ENCODE data around the gene FBXW12. TPM values are rescaled to one million over a fixed set of nuclear protein-coding genes. Genes with fewer than 3 reads are reported as not detected.

The FBXW12 gene
- total RNA-seq, 1 donor from 2014 or later, result 0.82 TPM

DNA sequence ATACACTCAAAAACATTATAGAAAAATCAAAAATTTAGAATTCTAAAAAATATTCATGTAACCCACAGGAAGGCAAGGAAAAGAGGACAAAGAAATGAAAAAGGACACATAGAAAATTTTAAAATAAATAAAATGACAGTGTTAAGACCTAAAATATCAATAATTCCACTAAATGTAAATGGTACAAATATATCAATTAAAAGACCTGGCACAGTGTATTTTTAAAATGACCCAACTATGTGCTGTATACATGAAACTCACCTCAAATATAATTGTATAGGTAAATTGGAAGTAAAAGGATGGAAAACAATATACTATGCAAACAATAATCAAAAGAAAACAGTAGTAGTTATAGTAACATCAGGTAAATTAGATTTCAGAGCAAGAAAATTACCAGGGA lies 10.1 kb upstream of the FBXW12 start:
- no peak for TF ChIP-seq EZH2 (IDR thresholded peaks at IDR 0.05)
- TF ChIP-seq, protein P1, sequence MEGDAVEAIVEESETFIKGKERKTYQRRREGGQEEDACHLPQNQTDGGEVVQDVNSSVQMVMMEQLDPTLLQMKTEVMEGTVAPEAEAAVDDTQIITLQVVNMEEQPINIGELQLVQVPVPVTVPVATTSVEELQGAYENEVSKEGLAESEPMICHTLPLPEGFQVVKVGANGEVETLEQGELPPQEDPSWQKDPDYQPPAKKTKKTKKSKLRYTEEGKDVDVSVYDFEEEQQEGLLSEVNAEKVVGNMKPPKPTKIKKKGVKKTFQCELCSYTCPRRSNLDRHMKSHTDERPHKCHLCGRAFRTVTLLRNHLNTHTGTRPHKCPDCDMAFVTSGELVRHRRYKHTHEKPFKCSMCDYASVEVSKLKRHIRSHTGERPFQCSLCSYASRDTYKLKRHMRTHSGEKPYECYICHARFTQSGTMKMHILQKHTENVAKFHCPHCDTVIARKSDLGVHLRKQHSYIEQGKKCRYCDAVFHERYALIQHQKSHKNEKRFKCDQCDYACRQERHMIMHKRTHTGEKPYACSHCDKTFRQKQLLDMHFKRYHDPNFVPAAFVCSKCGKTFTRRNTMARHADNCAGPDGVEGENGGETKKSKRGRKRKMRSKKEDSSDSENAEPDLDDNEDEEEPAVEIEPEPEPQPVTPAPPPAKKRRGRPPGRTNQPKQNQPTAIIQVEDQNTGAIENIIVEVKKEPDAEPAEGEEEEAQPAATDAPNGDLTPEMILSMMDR (IDR thresholded peaks at IDR 0.05), result no peak
- TF ChIP-seq EZH2phosphoT487 (IDR thresholded peaks at IDR 0.05), result no peak
- H3K27ac Mint-ChIP-seq, result no peak overlapping the region
- no peaks in the 10 kb centered on the region for H3K36me3 Mint-ChIP-seq

DNA sequence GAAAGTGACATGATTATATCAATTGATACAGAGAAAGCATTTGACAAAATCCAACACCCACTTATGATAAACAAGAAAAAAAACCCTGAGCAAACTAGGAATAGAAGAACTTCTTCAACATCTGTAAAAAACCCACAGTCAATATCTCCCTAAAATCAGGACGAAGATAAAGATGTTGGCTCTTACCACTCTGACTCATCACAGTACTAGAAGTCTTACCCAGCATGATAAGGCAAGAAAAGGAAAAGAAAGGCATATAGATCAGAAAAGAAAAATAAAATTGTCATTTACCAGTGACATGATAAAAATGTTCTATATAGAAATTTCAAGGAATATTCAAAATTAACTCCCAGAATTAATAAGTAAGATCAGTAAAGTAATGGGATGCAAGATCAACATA lies 7.2 kb upstream of the FBXW12 start:
- no peak for TF ChIP-seq EZH2phosphoT487 (IDR thresholded peaks at IDR 0.05)
- TF ChIP-seq, protein P1 (IDR thresholded peaks at IDR 0.05), result no peak
- Histone ChIP-seq H3K4me2 (no peak overlapping the region), H3K27me3 (no peaks in the 10 kb centered on the region), H3K36me3 (no peaks in the 10 kb centered on the region), H3F3A (ENCODE audit: low read depth) (peaks cover 6% of the 10 kb centered on the region), H3K9me3 (ENCODE audit: low read depth) (peaks cover 19% of the 10 kb centered on the region), H3K4me1 (peaks cover 4% of the 10 kb centered on the region), H2AFZ (replicated peaks) (no peak overlapping the region), H3K27ac (no peak overlapping the region), H3K4me3 (no peak overlapping the region), H3K9ac (no peak overlapping the region), H4K20me1 (ENCODE audit: low read depth) (no peaks in the 10 kb centered on the region), H3K79me2 (ENCODE audit: low read depth) (no peaks in the 10 kb centered on the region)
- H3K36me3 Mint-ChIP-seq, result no peaks in the 10 kb centered on the region
- peaks cover 18% of the 10 kb centered on the region for H3K9me3 Mint-ChIP-seq
- no peak for DNase-seq (ENCODE audit: low spot score)
- H3K4me1 Mint-ChIP-seq, result peaks cover 5% of the 10 kb centered on the region
- no peaks in the 10 kb centered on the region for H3K27me3 Mint-ChIP-seq (ENCODE audit: insufficient read depth, low read depth)
- H3K4me3 Mint-ChIP-seq, result no peak overlapping the region
- no peak overlapping the region for H3K27ac Mint-ChIP-seq

More for the DNA sequence above, 10.1 kb upstream of the FBXW12 start:
- no peak for DNase-seq (ENCODE audit: low spot score)
- H3F3A ChIP-seq (ENCODE audit: low read depth), result no peaks in the 10 kb centered on the region
- no peaks in the 10 kb centered on the region for H3K79me2 ChIP-seq (ENCODE audit: low read depth)
- H3K27ac ChIP-seq, result no peak overlapping the region
- no peak overlapping the region for H3K4me3 Mint-ChIP-seq
- no peaks in the 10 kb centered on the region for H3K4me1 ChIP-seq
- H3K9ac ChIP-seq, result no peak overlapping the region
- H3K4me1 Mint-ChIP-seq, result no peaks in the 10 kb centered on the region
- no peak overlapping the region for H3K4me3 ChIP-seq
- no peaks in the 10 kb centered on the region for H3K36me3 ChIP-seq
- peaks cover 19% of the 10 kb centered on the region for H3K9me3 ChIP-seq (ENCODE audit: low read depth)
- H3K4me2 ChIP-seq, result no peak overlapping the region
- H3K27me3 Mint-ChIP-seq (ENCODE audit: insufficient read depth, low read depth), result peaks cover 5% of the 10 kb centered on the region
- no peak overlapping the region for H2AFZ ChIP-seq (replicated peaks)
- H3K27me3 ChIP-seq, result no peaks in the 10 kb centered on the region
- no peaks in the 10 kb centered on the region for H4K20me1 ChIP-seq (ENCODE audit: low read depth)
- peaks cover 21% of the 10 kb centered on the region for H3K9me3 Mint-ChIP-seq

DNA sequence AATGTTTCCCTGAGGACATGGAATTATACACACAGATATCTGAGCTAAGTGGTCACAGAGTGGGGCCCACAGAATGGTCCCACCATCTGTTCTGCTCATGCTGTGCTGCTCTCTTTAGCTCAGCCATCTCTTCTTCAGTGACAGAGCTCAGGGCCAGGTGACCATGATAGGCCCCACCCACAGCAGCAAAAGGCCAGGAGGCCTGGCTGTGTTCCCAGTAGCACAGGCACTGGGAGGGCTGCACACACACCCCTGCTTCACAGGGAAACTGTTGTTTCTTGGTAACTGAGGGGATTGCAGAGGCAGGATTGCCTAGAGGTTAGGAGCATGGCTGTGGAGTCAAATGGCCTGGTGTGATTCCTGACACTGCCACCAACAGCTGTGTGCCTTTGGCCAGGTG lies 4.8 kb upstream of the FBXW12 start:
- no peak overlapping the region for H3K9ac ChIP-seq
- H3K9me3 ChIP-seq (ENCODE audit: low read depth), result peaks cover 11% of the 10 kb centered on the region
- no peak overlapping the region for H3K4me3 ChIP-seq
- no peak for TF ChIP-seq EZH2 (IDR thresholded peaks at IDR 0.05)
- TF ChIP-seq, protein P1 (IDR thresholded peaks at IDR 0.05), result no peak
- TF ChIP-seq EZH2phosphoT487 (IDR thresholded peaks at IDR 0.05), result no peak
- no peak overlapping the region for H2AFZ ChIP-seq (replicated peaks)
- H3K4me1 Mint-ChIP-seq, result peaks cover 9% of the 10 kb centered on the region
- H3F3A ChIP-seq (ENCODE audit: low read depth), result peaks cover 7% of the 10 kb centered on the region
- H3K36me3 Mint-ChIP-seq, result no peaks in the 10 kb centered on the region
- H3K36me3 ChIP-seq, result no peaks in the 10 kb centered on the region
- no peaks in the 10 kb centered on the region for H3K27me3 ChIP-seq
- no peaks in the 10 kb centered on the region for H4K20me1 ChIP-seq (ENCODE audit: low read depth)
- H3K4me2 ChIP-seq, result no peak overlapping the region
- H3K27ac ChIP-seq, result no peak overlapping the region
- H3K4me3 Mint-ChIP-seq, result no peak overlapping the region
- peaks cover 12% of the 10 kb centered on the region for H3K4me1 ChIP-seq
- no peak overlapping the region for H3K27ac Mint-ChIP-seq
- H3K79me2 ChIP-seq (ENCODE audit: low read depth), result no peaks in the 10 kb centered on the region
- no peaks in the 10 kb centered on the region for H3K27me3 Mint-ChIP-seq (ENCODE audit: insufficient read depth, low read depth)
- DNase-seq (ENCODE audit: low spot score), result no peak
- H3K9me3 Mint-ChIP-seq, result peaks cover 9% of the 10 kb centered on the region

Measured in neural progenitor cell (in vitro differentiated cells).